Effector memory CD4-positive, alpha-beta T cell (primary cell): ENCODE measurements around the gene CCR7.
"Not testable (repeated sequence)": the region's sequence is repeated elsewhere in the genome, so short reads cannot be mapped to it uniquely, and the experiment has no call there.

ENCODE experiments used
- DNase-seq, 3 donors: peaks; one replicate each; pipeline ENCODE4 v3.0.0-alpha.2; 2020
- H3K27ac ChIP-seq: 2 replicates; pipeline ENCODE4 v1.7.0; 2013; ENCODE audit warnings: mild to moderate bottlenecking, low read length, moderate library complexity; ENCODE audit not compliant: insufficient read depth, poor library complexity, severe bottlenecking
- H3K27me3 ChIP-seq: replicated peaks from 2 replicates; pipeline ENCODE4 v1.7.0; 2013; ENCODE audit warnings: mild to moderate bottlenecking, low read length; ENCODE audit not compliant: insufficient read depth, control insufficient read depth, poor library complexity, severe bottlenecking
- H3K36me3 ChIP-seq: 2 replicates; pipeline ENCODE4 v1.7.0; 2013; ENCODE audit warnings: mild to moderate bottlenecking, low read length, moderate library complexity; ENCODE audit not compliant: control insufficient read depth, insufficient read depth
- H3K4me1 ChIP-seq: 2 replicates; pipeline ENCODE4 v1.7.0; 2013; ENCODE audit warnings: low read length, mild to moderate bottlenecking; ENCODE audit not compliant: control insufficient read depth, insufficient read depth, poor library complexity, severe bottlenecking
- H3K4me3 ChIP-seq: 2 replicates; pipeline ENCODE4 v1.7.0; 2013; ENCODE audit warnings: low read length, low read depth, mild to moderate bottlenecking; ENCODE audit not compliant: insufficient read depth, poor library complexity, severe bottlenecking
- H3K9me3 ChIP-seq: 2 replicates; pipeline ENCODE4 v1.7.0; 2013; ENCODE audit warnings: mild to moderate bottlenecking, low read length, moderate library complexity; ENCODE audit not compliant: control insufficient read depth

Gene CCR7

DNA sequence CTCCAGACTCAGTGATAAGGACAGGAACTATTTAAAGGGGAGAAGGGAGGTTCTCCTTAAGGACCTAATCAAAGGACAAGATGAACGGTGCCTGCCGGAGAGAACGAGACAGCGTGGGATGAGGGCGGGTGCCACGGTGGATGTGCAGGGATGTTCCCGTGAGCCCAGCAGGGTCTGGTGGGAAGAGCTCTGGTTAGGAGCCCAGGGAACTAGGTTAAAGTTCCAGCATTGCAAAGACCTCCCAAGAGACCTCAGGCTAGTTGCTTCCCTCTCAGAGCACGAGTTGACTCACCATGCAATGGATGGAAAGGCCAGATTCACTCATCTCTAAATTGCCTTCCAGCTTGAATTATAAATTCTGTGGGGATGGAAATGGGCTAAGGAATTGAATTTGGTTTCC is 14.7 kb downstream of the CCR7 start:
- peaks cover 40% of the 10 kb centered on the region for H3K4me1 ChIP-seq
- no peak overlapping the region for H3K27ac ChIP-seq
- H3K9me3 ChIP-seq: no peaks in the 10 kb centered on the region
- peaks cover 23% of the 10 kb centered on the region for H3K36me3 ChIP-seq
- H3K4me3 ChIP-seq: no peak overlapping the region
- no peak for DNase-seq
- H3K27me3 ChIP-seq: no peaks in the 10 kb centered on the region

DNA sequence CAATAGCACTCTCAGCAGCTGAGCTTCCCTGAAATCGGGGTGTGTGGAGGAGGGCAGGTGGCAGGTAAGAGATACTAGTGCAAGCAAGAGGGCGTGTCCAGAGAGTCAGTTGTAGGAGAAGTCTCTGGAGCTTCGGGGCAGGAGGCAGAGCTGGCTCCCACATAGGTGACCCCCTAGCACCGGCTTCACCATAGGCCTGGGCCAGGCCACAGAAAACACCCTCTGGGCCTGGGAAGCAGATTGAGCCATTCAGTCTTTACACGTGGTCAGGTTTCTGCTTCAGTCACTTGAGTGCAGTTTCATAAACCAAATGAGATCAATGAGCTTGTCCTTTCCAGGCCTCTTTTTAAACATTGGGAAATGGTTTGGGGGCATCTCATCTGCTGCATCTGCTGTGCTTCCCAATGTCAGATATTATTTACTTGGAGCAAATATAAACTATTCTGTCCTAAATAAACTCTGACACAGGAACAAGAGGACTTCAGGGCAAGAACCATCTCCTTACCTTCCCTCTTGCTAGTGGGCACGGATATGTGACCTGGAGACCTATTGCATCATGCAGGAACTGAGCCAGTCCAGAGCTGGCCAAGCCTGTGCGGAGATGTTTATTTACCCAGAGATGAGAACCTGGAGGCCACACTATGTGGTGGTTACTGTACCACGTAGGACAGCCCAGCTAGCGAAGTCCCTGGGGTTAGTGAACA is 16.1 kb downstream of the CCR7 start:
- no peaks in the 10 kb centered on the region for H3K27me3 ChIP-seq
- no peaks in the 10 kb centered on the region for H3K9me3 ChIP-seq
- peaks cover 30% of the 10 kb centered on the region for H3K4me1 ChIP-seq
- peaks cover 9% of the 10 kb centered on the region for H3K36me3 ChIP-seq
- no peak for DNase-seq
- H3K4me3 ChIP-seq: no peak overlapping the region
- H3K27ac ChIP-seq: no peak overlapping the region

DNA sequence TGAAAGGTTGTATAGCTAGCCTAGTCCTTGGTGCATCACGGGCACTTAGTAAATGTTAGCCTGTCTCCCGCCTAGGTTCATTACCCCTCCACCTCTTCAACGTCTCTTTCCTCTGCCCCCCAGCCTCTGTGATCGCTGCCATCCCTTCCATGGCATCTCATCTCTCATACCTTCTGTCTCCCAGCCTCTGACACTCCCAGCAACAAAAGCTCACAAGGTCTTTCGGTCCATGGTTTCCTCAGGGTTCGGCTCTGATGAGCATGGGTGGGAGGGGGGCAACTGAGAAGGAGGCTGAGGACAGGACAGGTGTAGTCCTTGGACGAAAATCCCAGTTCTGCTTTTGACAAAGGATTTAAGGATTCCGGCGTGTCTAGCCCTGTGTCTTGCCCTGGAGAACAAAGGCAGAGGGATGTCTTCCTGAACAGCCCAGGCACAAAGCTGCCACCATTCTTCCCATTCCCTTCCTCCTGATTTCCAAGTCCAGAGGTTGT is 16.7 kb downstream of the CCR7 start:
- no peak for DNase-seq
- Histone ChIP-seq H3K27ac (peak overlapping the region; percentile 46), H3K36me3 (peaks cover 4% of the 10 kb centered on the region), H3K4me3 (no peak overlapping the region), H3K27me3 (no peaks in the 10 kb centered on the region), H3K9me3 (no peaks in the 10 kb centered on the region), H3K4me1 (peaks cover 31% of the 10 kb centered on the region)

DNA sequence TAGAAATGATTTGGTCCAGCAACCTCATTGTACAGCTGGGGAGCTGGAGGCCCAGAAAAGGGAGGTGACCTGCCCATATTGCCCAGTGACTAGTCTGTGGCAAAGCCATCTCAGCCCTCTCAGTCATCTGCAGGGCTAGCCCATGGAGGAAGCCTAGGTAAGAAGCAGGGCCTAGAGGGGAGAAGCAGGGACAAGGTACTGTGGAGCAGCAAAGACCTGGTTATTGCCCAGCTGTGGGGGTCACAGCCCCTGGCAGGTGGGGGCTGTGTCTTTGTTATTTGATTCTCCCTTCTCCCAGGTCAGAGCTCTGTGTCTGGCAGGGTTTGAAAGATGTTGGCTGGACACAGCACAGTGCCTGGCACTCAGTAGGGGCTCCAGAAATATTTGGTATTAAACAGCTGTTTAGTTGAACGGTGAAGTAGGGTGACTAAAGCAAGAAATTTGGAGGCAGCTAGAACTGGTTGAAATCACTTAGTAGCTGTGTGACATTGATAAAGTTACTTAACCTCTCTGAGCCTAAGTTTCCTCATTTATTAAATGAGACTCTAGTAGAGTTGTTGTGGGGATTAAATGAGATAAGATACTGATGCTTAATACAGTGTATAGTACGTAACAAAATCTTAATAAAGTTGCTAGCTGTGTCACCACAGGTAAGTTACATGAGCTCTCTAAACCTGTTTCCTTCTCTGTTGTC is 17.3 kb downstream of the CCR7 start:
- H3K36me3 ChIP-seq: peaks cover 3% of the 10 kb centered on the region
- peaks cover 37% of the 10 kb centered on the region for H3K4me1 ChIP-seq
- DNase-seq: no peak
- H3K27ac ChIP-seq: peak overlapping the region; percentile 46
- H3K9me3 ChIP-seq: no peaks in the 10 kb centered on the region
- no peak overlapping the region for H3K4me3 ChIP-seq
- no peaks in the 10 kb centered on the region for H3K27me3 ChIP-seq

DNA sequence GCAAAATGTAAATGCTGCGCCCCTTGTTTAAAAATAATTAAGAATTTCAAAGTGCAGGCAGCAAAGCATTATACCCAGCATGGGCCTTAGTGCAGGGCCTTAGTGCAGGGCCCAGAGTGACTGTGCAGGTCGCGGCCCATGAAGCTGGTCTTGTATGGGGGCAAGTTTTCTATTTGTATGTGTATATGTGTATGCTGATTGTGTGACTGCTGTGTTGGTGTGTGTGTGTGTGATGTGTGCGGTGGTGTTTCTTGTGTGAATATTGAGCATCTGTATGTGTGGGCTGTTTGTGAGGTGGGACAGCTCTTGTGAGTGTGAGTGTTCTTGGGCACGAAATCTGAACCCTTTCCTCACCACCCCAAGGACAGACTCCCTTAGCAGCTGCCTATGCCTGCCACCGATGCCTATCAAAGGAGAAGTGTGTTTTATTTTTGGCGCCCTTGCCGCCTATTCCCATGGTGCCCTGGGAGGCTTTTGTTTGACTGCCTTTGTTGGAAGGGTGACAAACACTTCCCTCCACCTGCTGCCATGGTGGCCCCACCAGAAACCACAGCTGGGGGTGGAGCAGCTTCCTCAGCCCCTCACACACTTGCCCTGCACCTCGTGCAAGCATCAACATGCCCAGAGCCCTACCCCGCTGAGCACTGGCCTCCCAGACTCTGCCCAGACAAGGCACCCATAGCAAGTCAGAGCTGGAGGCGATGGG is 18.0 kb downstream of the CCR7 start:
- peak in 1 of 3 donors; percentile 46 for DNase-seq
- Histone ChIP-seq H3K9me3 (no peaks in the 10 kb centered on the region), H3K4me1 (peaks cover 44% of the 10 kb centered on the region), H3K27me3 (no peaks in the 10 kb centered on the region), H3K36me3 (no peaks in the 10 kb centered on the region), H3K27ac (peak overlapping the region; percentile 46), H3K4me3 (no peak overlapping the region)

DNA sequence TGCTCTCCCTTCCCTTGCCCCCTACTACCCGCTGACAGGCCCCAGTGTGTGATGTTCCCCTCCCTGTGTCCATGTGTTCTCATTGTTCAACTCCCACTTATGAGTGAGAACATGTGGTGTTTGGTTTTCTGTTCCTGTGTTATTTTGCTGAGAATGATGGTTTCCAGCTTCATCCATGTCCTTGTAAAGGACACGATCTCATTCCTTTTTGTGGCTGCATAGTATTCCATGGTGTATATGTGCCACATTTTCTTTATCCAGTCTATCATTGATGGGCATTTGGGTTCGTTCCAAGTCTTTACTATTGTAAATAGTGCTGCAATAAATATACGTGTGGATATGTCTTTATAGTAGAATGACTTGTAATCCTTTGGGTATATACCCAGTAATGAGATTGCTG is 18.8 kb downstream of the CCR7 start:
- H3K9me3 ChIP-seq, H3K27ac ChIP-seq, H3K36me3 ChIP-seq, DNase-seq, H3K4me3 ChIP-seq, H3K27me3 ChIP-seq: not testable (repeated sequence)
- H3K4me1 ChIP-seq: peaks cover 52% of the 10 kb centered on the region

DNA sequence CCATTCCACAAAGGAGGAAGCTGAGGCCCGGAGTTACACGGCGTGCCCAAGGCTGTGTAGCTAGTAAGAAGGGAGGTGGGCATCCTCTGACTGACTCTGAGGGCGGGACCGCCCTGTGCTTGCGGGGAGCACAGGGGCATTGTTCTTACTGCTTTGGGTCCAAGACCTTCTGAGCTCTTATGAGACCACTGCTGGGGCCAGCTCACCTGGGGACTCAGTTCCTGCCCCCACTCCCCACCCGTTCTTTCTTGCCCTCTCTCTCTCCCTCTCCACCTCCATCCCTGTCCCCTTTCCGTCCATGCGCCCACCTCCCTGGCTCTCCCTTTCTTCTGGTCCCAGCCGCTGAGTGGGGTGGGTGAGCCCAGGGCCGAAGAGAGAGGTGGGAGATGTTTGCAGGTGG is 19.6 kb downstream of the CCR7 start:
- peak overlapping the region; percentile 16 for H3K27ac ChIP-seq
- no peak for DNase-seq
- H3K27me3 ChIP-seq: no peaks in the 10 kb centered on the region
- H3K36me3 ChIP-seq: no peaks in the 10 kb centered on the region
- H3K4me3 ChIP-seq: no peak overlapping the region
- no peaks in the 10 kb centered on the region for H3K9me3 ChIP-seq
- H3K4me1 ChIP-seq: peaks cover 60% of the 10 kb centered on the region

DNA sequence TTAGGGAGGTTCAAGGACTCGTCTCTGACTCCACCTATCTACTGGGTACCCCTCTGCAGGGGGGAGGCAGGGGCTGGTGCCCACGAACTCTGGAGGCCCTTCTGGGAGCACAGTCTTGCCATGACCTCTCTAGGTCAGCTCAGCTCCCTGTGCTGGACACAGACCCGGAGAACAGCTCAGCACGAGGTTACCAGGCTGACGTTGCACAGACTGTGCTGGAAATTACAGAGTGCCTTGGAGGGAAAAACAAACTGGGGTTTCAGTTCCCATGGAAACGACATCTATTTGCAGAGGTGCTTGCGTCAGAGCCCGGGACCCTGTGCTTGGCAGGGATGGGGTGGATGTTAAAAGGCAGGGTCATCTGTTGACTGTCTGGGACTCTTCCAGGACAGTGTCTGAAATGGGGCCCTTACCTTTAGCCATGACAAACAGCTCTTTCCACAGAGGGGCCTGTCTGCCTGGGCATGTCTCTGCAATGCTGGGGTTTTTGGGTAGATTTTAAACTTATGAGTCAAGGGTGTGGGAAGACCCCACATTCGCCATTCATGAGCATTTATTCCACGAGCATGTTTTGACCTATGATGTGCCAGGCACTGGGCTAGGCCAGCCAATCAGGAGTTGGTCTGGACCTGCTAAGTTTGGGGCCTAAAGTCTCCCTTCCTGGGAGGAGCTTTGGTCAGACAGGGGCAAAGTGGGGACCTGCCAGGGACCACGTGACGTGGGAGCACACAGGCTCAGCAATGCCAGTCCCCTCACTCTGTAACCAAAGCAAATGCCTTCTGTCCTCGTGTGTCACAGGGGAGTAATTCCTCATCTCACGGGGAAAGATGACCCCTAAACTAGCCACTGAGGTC is 22.5 kb downstream of the CCR7 start:
- DNase-seq: peak in 2 of 3 donors; percentile 48 to 53
- H3K4me1 ChIP-seq: peaks cover 66% of the 10 kb centered on the region
- H3K4me3 ChIP-seq: no peak overlapping the region
- peak overlapping the region; percentile 74 for H3K27ac ChIP-seq
- no peaks in the 10 kb centered on the region for H3K27me3 ChIP-seq
- no peaks in the 10 kb centered on the region for H3K9me3 ChIP-seq
- H3K36me3 ChIP-seq: no peaks in the 10 kb centered on the region

DNA sequence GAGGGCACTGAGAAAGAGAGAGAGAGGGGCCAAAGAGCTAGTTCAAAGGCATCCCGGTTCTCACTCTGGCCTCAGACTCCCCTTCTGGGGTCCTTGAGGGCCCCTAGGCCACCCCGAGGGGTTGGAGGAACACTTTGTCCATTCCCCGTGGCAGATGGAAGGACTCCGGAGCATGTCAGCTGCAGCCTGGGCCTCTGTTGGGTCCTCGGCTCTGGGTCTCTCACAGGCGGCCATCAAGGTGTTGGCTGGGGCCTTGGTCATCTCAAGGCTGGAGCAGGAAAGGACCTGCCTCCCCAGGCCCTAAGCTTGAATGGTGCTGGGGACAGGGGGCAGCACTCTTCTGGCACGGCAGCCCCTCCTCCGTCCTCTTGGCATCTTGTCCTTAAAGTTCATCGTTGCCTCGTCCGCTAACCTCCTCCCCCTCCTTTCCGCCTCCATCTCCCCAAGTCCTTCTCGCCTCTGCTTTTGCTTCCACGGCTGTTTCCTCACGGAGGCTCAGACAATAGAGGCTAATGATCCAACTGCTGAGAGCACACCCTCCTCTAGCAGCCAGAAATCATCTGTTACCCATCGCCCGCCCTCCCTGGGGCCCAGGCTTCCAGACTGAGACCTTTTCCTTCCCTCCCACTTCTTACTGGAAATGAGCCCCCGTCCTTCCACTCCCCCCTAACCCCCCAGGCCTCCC is 23.3 kb downstream of the CCR7 start:
- H3K4me1 ChIP-seq: peaks cover 58% of the 10 kb centered on the region
- peak overlapping the region; percentile 30 for H3K4me3 ChIP-seq
- DNase-seq: no peak
- H3K36me3 ChIP-seq: no peaks in the 10 kb centered on the region
- H3K27ac ChIP-seq: peak overlapping the region; percentile 74
- H3K9me3 ChIP-seq: no peaks in the 10 kb centered on the region
- H3K27me3 ChIP-seq: no peaks in the 10 kb centered on the region
